Measurements from ENCODE around the gene DDIAS.
"Not testable (repeated sequence)": the region's sequence is repeated elsewhere in the genome, so short reads cannot be mapped to it uniquely, and the experiment has no call there.

DDIAS gene

GRCh38 chr11:82927264-82927880 lies 25.8 kb downstream of the DDIAS start:
- no peak for DNase-seq

GRCh38 chr11:82929121-82929520 lies 27.6 kb downstream of the DDIAS start:
- DNase-seq = no peak

DNA sequence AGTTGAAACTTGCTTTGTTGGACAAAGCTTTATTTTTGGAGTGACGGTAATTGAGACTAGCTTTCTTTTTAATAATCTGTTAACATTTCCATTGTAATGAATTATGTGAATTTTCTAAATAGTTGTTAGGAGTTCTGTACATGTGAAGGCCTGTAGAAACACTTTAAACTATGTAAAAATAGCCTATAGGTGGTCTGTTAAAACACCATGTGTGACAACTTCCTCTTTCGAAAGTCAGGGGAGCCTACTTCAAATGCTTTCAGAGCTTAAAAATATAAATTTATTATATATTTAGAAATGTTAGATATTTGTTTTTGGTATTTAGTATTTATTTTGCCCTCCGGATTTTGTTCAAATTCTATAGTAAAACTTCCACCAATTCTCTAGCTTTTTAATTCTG lies 28.7 kb downstream of the DDIAS start:
- no peak for DNase-seq

GRCh38 chr11:82930734-82931133 lies 29.2 kb downstream of the DDIAS start:
- DNase-seq = no peak

DNA sequence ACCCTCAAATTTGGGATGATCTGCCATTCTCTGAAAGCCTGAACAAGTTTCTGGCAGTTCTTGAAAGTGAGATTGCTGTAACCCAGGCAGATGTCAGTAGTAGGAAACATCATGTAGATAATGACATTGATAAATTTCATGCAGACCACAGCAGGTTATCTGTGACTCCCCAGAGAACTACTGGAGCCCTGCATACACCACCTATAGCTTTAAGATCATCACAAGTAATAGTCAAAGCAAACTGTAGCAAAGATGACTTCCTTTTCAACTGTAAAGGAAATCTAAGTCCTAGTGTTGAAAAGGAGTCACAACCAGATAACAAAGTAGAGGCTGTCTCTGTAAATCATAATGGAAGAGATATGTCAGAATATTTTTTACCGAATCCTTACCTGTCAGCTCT lies 31.0 kb downstream of the DDIAS start:
- DNase-seq = no peak

GRCh38 chr11:82936261-82936660 lies 34.7 kb downstream of the DDIAS start:
- no peak for DNase-seq

DNA sequence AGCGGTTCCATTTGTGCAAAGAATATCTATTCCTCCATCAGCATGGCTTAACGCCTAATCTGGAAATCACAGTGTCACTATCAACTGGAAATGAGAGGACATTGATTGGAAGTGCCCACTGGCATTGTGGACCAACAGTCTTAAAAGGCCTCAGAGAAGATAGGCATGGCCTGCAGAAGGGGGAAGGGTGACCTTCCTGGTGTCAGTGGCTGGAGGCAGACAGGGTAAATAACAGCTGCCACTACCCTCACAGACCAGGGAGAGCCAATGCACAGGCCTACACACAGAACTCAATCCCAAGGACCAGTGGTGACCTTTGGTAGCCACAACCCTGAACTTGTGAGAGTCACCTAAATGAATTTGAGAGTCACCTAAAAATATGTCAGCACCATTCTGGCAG lies 36.0 kb downstream of the DDIAS start:
- DNase-seq = no peak

DNA sequence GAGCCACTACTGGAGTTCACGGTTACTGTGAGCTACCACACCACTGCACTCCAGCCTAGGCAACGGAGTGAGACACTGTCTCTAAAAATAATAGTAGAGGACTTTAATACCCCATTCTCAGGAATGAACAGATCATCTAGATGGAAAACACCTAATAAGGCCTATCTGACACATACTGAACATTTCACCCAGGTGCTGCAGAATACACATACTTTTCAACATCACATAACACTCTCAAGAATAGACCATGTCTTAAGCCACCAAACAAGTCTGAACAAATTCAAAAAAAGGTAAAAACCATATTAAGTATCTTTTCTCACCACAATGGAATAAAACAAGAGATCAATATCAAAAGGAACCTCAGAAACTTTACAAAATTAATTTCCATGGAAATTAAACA lies 37.9 kb downstream of the DDIAS start:
- no peak for DNase-seq

- no peak for DNase-seq
Observed at GRCh38 chr11:82942376-82942775, 40.8 kb downstream of the DDIAS start.

- DNase-seq = not testable (repeated sequence)
Observed at GRCh38 chr11:82943430-82943829, 41.9 kb downstream of the DDIAS start.

DNA sequence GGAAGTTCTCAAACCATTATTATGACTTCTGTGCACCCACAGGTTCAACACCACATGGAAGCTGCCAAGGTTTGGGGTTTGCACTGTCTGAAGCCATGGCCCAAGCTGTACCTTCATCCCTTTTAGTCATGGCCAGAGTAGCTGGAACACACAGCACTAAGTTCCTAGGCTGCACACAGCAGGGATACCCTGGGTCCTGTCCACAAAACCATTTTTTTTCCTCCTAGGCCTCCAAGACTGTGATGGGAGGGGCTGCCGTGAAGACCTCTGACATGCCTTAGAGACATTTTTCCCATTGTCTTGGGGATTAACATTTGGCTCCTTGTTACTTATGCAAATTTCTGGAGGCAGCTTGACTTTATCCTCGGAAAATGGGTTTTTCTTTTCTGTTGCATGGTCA lies 42.7 kb downstream of the DDIAS start:
- DNase-seq = no peak

GRCh38 chr11:82945041-82945440 lies 43.5 kb downstream of the DDIAS start:
- DNase-seq = not testable (repeated sequence)

GRCh38 chr11:82945682-82946081 lies 44.1 kb downstream of the DDIAS start:
- DNase-seq = no peak

GRCh38 chr11:82949352-82949751 lies 47.8 kb downstream of the DDIAS start:
- no peak for DNase-seq

DNA sequence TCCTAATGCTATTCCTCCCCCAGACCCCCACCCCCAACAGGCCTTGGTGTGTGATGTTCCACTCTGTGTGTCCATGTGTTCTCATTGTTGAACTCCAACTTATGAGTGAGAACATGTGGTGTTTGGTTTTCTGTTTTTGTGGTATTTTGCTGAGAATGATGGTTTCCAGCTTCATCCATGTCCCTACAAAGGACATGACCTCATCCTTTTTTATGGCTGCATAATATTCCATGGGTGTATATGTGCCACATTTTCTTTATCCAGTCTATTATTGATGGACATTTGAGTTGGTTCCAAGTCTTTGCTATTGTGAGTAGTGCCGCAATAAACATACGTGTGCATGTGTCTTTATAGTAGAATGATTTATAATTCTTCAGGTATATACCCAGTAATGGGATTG lies 49.0 kb downstream of the DDIAS start:
- DNase-seq = not testable (repeated sequence)

- DNase-seq = peak; percentile 59
Observed at GRCh38 chr11:82955736-82956453, 54.4 kb downstream of the DDIAS start.

DNA sequence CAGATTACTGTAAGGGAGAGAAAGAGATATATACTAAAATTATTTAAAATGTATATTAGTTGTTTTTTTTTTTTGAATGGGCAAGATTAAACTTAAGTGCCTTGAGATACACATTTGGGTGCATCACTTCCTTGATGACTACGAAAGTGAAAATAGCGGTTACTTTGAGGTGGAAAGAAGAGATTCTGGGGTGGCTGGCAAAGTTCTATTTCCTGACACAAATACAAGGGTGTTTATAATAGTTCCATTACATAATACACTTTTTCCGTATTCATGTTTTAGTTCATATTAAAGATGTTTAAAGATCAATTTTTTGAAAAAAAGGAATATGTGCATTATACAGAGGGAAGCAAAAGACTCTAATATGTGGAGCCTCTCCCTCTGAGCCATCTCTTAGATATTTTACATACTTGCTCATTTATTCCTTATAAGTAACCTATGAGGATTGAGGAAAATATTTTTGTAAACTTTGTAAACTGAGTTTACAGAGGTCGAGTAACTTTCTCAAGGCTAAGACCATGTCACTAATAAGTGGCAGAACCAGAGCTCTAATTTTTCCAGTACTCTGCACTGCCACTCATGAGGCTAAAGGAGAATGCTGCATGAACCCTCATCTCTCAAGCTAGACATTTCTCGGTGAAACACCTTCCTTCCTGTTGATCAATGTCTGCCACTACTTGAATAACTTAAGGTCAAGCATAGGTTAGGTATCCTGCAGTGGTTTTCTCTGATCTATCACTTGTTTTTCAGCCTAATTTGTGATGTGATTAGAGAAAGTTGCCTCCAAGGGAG lies 58.6 kb downstream of the DDIAS start:
- DNase-seq = no peak

DNA sequence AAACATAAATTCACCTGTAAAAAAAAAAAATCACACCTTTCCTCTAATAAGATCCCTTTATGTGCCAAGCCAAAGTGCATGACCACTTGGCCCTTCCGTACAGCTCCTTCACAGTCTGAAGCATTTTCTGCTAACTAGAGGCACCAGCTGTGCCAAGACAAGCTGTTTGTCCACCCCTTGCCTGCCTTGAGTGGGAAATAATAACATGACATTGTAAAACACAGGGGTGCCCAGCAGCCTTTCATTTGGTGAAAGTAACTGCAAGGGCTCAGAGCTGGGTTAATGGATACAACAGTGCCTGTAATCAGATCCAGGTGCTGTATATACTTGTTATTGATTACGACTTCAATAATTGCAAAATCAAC lies 59.2 kb downstream of the DDIAS start:
- no peak for DNase-seq

GRCh38 chr11:82962021-82962420 lies 60.5 kb downstream of the DDIAS start:
- DNase-seq = not testable (repeated sequence)

DNA sequence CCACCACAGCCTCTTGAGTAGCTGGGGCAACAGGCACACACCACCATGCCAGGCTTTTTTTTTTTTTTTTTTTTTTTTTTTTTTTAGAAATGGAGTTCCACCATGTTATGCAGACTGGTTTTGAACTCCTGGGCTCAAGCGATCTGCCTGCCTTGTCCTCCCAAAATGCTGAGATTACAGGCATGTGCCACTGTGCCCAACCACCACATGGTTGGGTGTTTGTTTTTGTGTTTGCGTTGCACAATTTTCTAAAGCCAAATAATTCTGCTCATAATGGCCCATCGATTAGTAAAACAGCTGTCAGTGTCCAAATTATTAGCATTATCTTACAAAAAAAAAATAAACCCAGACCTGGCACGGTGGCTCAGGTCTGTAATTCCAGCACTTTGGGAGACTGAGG lies 65.8 kb downstream of the DDIAS start:
- DNase-seq = no peak

GRCh38 chr11:82969811-82970210 lies 68.3 kb downstream of the DDIAS start:
- no peak for DNase-seq

GRCh38 chr11:82970507-82971083 lies 69.1 kb downstream of the DDIAS start:
- not testable (repeated sequence) for DNase-seq

DNA sequence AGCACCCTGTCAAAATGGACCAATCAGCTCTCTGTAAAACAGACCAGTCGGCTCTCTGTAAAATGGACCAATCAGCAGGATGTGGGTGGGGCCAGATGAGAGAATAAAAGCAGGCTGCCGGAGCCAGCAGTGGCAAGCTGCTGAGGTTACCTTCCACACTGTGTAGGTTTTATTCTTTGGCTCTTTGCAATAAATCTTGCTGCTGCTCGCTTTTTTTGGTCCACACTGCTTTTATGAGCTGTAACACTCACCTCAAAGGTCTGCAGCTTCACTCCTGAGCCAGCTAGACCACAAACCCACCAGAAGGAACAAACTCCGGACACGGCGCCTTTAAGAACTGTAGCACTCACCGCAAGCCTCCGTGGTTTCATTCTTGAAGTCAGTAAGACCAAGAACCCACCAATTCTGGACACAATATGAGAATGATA lies 70.0 kb downstream of the DDIAS start:
- DNase-seq = not testable (repeated sequence)

DNA sequence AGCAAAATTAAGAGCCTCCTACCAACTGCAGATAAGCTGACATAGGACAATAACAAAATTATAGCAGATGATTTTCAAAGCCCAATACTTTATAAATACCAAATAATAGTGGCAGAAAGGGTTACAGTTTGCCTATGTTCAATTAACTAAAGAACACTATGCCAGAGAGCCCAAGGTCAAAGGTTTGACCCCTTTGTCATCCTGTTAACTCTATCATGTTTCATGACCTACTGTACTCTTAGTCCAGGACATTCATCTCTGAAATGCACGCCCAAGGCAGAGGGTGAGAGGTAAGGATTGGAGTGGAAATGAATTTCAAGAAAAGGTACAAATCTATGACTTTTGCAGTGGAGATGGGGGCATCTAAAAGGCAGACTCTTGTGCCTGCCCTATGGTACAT lies 70.6 kb downstream of the DDIAS start:
- DNase-seq = no peak
